Glutamatergic neuron (in vitro differentiated cells): ENCODE data around the gene METTL15. TPM values are rescaled to one million over a fixed set of nuclear protein-coding genes. Genes with fewer than 3 reads are reported as not detected.
A peak's percentile ranks its signal among the peaks of the same experiment; 100 is the strongest.

Experiments used
- DNase-seq: peaks from one replicate; pipeline ENCODE4 v3.0.0; 2022
- H3K27ac Mint-ChIP-seq: one replicate; pipeline ENCODE4 v1.8.0; 2020; ENCODE audit warnings: mild to moderate bottlenecking, mixed read lengths, inconsistent platforms; ENCODE audit not compliant: unreplicated experiment
- H3K27me3 Mint-ChIP-seq: one replicate; pipeline ENCODE4 v1.8.0; 2020; ENCODE audit warnings: mild to moderate bottlenecking, moderate library complexity, mixed read lengths, inconsistent platforms; ENCODE audit not compliant: unreplicated experiment
- H3K36me3 Mint-ChIP-seq: one replicate; pipeline ENCODE4 v1.8.0; 2020; ENCODE audit warnings: mild to moderate bottlenecking, mixed read lengths, inconsistent platforms; ENCODE audit not compliant: unreplicated experiment
- H3K4me1 Mint-ChIP-seq: one replicate; pipeline ENCODE4 v1.8.0; 2020; ENCODE audit warnings: mild to moderate bottlenecking, low read depth, mixed read lengths, inconsistent platforms; ENCODE audit not compliant: unreplicated experiment
- H3K4me3 Mint-ChIP-seq: one replicate; pipeline ENCODE4 v1.8.0; 2020; ENCODE audit warnings: mild to moderate bottlenecking, mixed read lengths, inconsistent platforms; ENCODE audit not compliant: unreplicated experiment
- H3K9me3 Mint-ChIP-seq: one replicate; pipeline ENCODE4 v1.8.0; 2020; ENCODE audit warnings: mild to moderate bottlenecking, moderate library complexity, mixed read lengths, inconsistent platforms; ENCODE audit not compliant: unreplicated experiment
- total RNA-seq: library from RNA; stranded (reverse); fragmentation: NEBNext Ultra II Directional; extraction: Animal tissue kit (Norgen Biotek cat#: 25700); gene quantifications from one replicate; pipeline ENCODE4 v1.2.1, GENCODE V29; 2021; ENCODE audit not compliant: unreplicated experiment
- TF ChIP-seq, protein P1 (sequence below): fragments of 200-600 bp; sonication (generic); IDR thresholded peaks from one replicate; pipeline ENCODE4 v1.5.0; 2021; ENCODE audit not compliant: partially characterized antibody, unreplicated experiment

Gene METTL15
- total RNA-seq, 1 donor from 2014 or later = 8.2 TPM

DNA sequence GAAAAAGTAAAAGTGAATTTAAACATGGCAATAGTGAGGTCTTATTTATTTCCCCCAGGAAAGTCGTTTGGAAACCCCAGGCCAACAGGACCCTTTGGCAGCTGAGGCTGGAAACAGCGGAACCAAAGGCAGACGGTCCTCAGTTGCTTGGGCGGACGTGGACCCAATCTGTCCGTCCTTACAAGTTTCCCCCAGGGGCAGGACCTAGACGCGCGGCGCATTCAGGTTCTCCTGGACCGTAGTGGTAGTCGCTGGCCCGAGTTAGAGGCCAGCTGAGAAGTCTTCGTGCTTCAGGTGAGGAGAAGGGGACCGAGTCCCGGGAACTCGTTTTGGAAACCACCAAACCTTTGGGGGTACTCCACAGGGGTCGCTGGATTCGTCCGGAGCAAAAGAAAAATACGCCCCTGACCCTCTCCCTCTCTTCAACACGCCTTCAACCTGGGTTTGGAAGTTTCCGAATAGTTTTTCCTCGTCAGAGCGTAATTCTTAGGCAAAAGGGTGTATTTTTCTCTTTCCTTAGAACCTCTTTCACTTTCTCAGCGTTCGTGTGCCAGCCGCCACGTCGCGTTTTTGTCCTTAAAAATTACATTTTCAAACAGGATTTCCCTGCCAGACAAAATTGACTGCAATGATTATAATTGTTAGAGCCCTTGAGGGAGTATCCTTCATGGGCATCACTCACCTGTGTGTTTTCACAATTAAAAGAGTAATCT is 2.1 kb downstream of the METTL15 start:
- Mint-ChIP-seq H3K27ac (peak overlapping the region; percentile 4), H3K4me3 (peak overlapping the region; percentile 98), H3K9me3 (no peaks in the 10 kb centered on the region), H3K27me3 (peaks cover 2% of the 10 kb centered on the region), H3K36me3 (no peaks in the 10 kb centered on the region), H3K4me1 (peaks cover 12% of the 10 kb centered on the region)
- DNase-seq = peak; percentile 37
- TF ChIP-seq, protein P1, sequence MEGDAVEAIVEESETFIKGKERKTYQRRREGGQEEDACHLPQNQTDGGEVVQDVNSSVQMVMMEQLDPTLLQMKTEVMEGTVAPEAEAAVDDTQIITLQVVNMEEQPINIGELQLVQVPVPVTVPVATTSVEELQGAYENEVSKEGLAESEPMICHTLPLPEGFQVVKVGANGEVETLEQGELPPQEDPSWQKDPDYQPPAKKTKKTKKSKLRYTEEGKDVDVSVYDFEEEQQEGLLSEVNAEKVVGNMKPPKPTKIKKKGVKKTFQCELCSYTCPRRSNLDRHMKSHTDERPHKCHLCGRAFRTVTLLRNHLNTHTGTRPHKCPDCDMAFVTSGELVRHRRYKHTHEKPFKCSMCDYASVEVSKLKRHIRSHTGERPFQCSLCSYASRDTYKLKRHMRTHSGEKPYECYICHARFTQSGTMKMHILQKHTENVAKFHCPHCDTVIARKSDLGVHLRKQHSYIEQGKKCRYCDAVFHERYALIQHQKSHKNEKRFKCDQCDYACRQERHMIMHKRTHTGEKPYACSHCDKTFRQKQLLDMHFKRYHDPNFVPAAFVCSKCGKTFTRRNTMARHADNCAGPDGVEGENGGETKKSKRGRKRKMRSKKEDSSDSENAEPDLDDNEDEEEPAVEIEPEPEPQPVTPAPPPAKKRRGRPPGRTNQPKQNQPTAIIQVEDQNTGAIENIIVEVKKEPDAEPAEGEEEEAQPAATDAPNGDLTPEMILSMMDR = no peak

DNA sequence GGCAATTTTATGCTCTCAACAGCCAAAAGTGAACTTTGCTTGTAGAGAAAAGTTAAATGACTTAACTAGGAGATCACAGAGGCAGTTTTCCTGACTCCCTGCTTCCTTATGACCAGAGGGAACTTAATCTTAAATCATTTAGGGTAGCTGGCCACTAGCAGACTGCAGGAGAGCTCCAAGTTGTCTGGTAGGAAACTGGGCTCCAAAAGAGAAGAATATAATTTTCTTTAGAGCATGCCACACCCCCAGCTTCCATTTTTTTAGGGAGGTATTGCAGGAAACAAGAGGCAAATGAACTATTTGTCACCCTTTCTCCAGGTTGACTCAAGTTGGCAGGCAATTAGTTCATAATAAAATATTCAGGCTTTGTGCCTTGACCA is 2.6 kb downstream of the METTL15 start:
- TF ChIP-seq, protein P1 = no peak

GRCh38 chr11:28114116-28114515 is 5.9 kb downstream of the METTL15 start:
- Mint-ChIP-seq H3K27ac (no peak overlapping the region), H3K4me3 (no peak overlapping the region)

More for the DNA sequence above, 2.6 kb downstream of the METTL15 start:
- Mint-ChIP-seq H3K36me3 (no peaks in the 10 kb centered on the region), H3K9me3 (no peaks in the 10 kb centered on the region), H3K4me1 (peaks cover 12% of the 10 kb centered on the region), H3K4me3 (peak overlapping the region; percentile 98), H3K27ac (no peak overlapping the region), H3K27me3 (peaks cover 2% of the 10 kb centered on the region)
- no peak for DNase-seq

DNA sequence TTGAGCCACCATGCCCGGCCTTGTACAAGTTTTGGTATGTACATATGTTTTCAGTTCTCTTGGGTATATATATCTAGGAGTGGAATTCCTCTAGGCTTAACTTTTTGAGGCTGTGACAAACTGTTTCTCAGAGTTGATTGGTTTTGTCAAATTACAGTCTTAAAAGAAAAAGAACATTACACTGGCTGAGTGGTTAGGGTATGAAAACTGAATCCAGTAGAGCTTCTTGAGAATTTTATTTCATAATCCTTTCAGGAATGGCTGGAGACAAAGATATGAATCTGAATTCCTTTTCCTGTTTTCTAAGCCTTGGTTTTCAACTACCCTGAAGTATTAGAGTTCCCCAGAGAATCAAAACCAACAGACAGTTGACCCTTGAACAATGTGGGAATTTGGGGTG is 6.5 kb downstream of the METTL15 start:
- Mint-ChIP-seq H3K9me3 (no peaks in the 10 kb centered on the region), H3K4me3 (no peak overlapping the region), H3K27me3 (no peaks in the 10 kb centered on the region), H3K36me3 (no peaks in the 10 kb centered on the region), H3K4me1 (peaks cover 5% of the 10 kb centered on the region), H3K27ac (no peak overlapping the region)
- TF ChIP-seq, protein P1 = no peak
- no peak for DNase-seq

More at GRCh38 chr11:28114116-28114515, 5.9 kb downstream of the METTL15 start:
- TF ChIP-seq, protein P1 = no peak
- Mint-ChIP-seq H3K9me3 (no peaks in the 10 kb centered on the region), H3K36me3 (no peaks in the 10 kb centered on the region), H3K4me1 (peaks cover 8% of the 10 kb centered on the region), H3K27me3 (no peaks in the 10 kb centered on the region)
- no peak for DNase-seq

- TF ChIP-seq, protein P1 = no peak
- DNase-seq = no peak
- Mint-ChIP-seq H3K27me3 (no peaks in the 10 kb centered on the region), H3K9me3 (no peaks in the 10 kb centered on the region), H3K27ac (no peak overlapping the region), H3K4me1 (peaks cover 3% of the 10 kb centered on the region), H3K4me3 (no peak overlapping the region), H3K36me3 (no peaks in the 10 kb centered on the region)
Observed at GRCh38 chr11:28117712-28118111, 9.5 kb downstream of the METTL15 start.
